Body of pancreas (tissue), 4 donors: ENCODE data around the gene SYMPK. TPM values are rescaled to one million over a fixed set of nuclear protein-coding genes. Genes with fewer than 3 reads are reported as not detected.

Experiments used
- ATAC-seq: fragments of 150-250 bp; one replicate; pipeline ENCODE4 v1.9.1; 2016
- DNase-seq, 4 donors: peaks; one replicate each; pipeline ENCODE4 v3.0.0-alpha.2; 2019
- H3K27ac ChIP-seq, 4 donors: fragments of 200-600 bp; sonication (generic); 1 replicate in 3 of 4; 2 replicates in 1 of 4; pipeline versions ENCODE4 v1.5.1 to v1.6.1; 2016 to 2019; ENCODE audit warnings: mild to moderate bottlenecking in 1 of 4, mixed read lengths in 1 of 4, moderate library complexity in 1 of 4
- H3K27me3 ChIP-seq, 2 donors: fragments of 200-600 bp; sonication (generic); one replicate each; pipeline ENCODE4 v1.6.0; 2016; ENCODE audit warnings: mild to moderate bottlenecking in 1 of 2
- H3K36me3 ChIP-seq, 2 donors: fragments of 200-600 bp; sonication (generic); replicated peaks in 1 of 2; 2 replicates each; pipeline ENCODE4 v1.5.1; 2016; ENCODE audit warnings: low read depth in 2 of 2; ENCODE audit not compliant: insufficient read depth in 1 of 2
- H3K4me1 ChIP-seq: fragments of 200-600 bp; sonication (generic); one replicate; pipeline ENCODE4 v1.6.0; 2016
- H3K4me3 ChIP-seq, 2 donors: fragments of 200-600 bp; sonication (generic); 1 replicate in 1 of 2; 2 replicates in 1 of 2; pipeline ENCODE4 v1.5.1; 2016 to 2019
- H3K9me3 ChIP-seq, 3 donors: fragments of 200-600 bp; sonication (generic); 1 replicate in 2 of 3; 2 replicates in 1 of 3; pipeline ENCODE4 v1.5.1; 2016
- CTCF ChIP-seq, 7 experiments: fragments of 450-650 bp in 4 of 7; fragments of 200-600 bp in 3 of 7; sonication (generic) in 3 of 7; IDR thresholded peaks; one replicate each; pipeline ENCODE4 v1.5.1; 2016 to 2019; ENCODE audit warnings: antibody characterized with exemption in 7 of 7
- POLR2A ChIP-seq, 3 donors: fragments of 450-650 bp; IDR thresholded peaks; one replicate each; pipeline ENCODE4 v1.6.1; 2016; ENCODE audit warnings: antibody characterized with exemption in 3 of 3, mild to moderate bottlenecking in 2 of 3
- WGBS, 2 donors: methylation state at CpG; one replicate each; pipeline ENCODE4 v1.1.5; 2017; 5-methylcytosine and 5-hydroxymethylcytosine counted together
- intact Hi-C: fragments of 100-400 bp; cut with DNase I; formaldehyde crosslinking; loops from one replicate; pipeline ENCODE4 v1.15.1; 2023
- total RNA-seq, 2 donors: library from RNA; depleted of rRNA; stranded (reverse); fragments of >200 nt; gene quantifications; one replicate each; pipeline ENCODE4 v1.1.0, GENCODE V29; 2016

The SYMPK gene
- total RNA-seq, 2 donors from 2014 or later: 23.3 to 32.3 TPM

DNA sequence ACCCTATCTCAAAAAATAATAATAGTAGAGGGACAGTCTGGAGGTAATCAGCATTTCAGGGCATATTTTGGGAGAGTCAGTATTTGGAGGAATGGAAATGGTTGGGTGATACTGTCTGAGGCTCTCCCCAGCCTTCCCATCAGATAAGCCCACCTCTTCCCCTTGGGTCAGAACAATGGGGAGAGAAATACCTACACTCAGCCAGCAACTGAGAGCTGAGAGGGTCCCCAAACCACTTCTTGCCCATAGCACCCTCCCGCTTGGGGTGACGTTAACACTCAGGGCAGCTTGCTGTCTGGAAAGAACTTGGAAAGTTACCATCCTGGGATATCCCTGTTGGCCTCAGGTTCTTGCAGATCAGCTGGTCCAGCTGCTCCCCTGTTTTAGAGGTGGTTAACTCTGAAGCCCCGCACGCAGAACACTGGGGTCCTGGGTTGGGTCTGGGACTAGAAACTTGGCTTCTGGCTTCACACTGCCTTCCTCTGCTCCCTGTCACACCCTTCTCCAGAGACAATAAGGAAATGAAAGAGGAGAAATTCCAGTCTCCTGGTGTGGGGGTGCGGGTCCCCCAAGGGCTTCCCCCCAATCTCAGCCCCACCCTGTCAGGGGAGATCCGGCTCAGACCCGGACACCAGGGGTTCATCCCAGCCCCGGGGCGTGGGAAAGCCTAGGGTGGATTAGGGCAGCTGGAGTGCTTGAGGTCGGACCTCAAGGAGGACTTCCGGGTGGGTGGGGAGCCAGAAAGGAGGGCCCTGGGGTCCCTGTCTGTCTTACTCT, 3.6 kb upstream of the SYMPK start:
- no peaks in the 10 kb centered on the region for H3K27me3 ChIP-seq
- DNase-seq (peak in 2 of 4 donors; percentile 34 to 43), ATAC-seq (no peak)
- H3K36me3 ChIP-seq: no peaks in the 10 kb centered on the region
- H3K4me1 ChIP-seq: peaks cover 52% of the 10 kb centered on the region
- peak overlapping the region; percentile 22 to 89 (median 72) for H3K27ac ChIP-seq
- intact Hi-C loops: no loop called here
- no peaks in the 10 kb centered on the region for H3K9me3 ChIP-seq
- WGBS, 2 donors: 27 to 28% methylated on average over 6 to 11 of the region's 11 CpGs
- no peak for TF ChIP-seq POLR2A (IDR thresholded peaks at IDR 0.05)
- no peak for TF ChIP-seq CTCF (IDR thresholded peaks at IDR 0.05)
- peak overlapping the region; percentile 4 to 58 for H3K4me3 ChIP-seq

DNA sequence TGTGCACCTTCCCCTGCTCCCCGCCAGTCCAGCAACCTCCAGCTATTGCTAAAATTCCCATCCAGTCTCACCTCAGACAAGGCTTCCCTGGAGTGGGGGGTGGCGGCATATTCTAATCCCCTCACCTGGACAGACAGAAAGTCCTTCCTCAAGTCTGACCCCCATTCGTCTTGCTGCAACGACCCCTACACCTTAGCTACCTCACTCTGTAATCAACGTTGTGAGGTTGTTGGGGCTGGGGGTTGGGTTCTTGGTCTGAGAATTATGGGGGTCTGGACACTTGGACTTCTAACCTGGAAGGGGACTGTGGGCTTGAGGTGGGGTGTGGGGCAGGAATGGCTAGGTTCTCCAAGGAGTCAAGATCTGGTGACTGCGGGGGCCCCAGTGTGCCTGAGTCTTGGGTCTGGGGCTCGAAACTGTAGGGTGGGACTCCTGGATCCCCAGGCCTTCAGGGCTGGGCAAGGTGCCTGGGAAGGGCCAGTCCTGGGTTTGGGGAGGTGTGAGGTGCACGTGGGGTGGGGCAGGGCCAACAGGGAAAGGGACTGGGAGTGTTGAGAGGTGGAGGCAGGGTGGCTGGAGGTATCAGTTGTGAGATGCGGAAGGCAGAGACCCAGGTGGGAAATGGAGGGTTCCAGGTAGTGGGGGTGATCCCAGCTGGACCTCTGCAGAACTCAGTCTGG, 2.5 kb upstream of the SYMPK start:
- no peaks in the 10 kb centered on the region for H3K27me3 ChIP-seq
- H3K4me3 ChIP-seq: peak overlapping the region; percentile 38 to 58
- WGBS, 2 donors: 29 to 40% methylated on average over 8 to 9 of the region's 9 CpGs
- H3K4me1 ChIP-seq: peaks cover 57% of the 10 kb centered on the region
- DNase-seq (peak in 3 of 4 donors; percentile 47 to 58 (median 50)), ATAC-seq (no peak)
- H3K36me3 ChIP-seq: no peaks in the 10 kb centered on the region
- peak overlapping the region; percentile 62 to 89 (median 78) for H3K27ac ChIP-seq
- intact Hi-C loops: no loop called here
- TF ChIP-seq POLR2A (IDR thresholded peaks at IDR 0.05): peak in 1 of 3 donors; percentile 24
- TF ChIP-seq CTCF (IDR thresholded peaks at IDR 0.05): no peak
- no peaks in the 10 kb centered on the region for H3K9me3 ChIP-seq

DNA sequence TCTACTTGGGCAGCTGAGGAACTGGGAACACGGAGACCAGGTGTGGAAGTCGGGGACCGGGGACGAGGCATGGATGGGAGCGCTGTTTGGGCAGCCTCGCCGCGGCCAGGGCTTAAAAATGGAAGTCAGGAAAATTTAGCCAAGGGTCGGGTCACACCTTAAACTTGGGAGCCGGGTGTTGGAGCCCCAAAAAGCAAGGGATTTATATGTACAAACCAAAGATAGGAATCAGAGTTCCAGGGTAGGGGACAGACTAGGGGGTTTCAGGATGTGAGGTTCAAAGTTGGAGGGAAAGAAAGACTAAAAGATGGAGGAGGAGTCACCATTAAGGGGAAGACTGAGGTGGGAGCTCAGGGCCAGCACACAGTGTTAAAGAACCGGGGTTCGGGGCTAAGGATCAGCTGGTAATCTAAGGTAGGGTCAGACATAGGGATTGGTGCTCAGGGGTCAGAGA, 1.7 kb upstream of the SYMPK start:
- intact Hi-C loops: no loop called here
- H3K36me3 ChIP-seq: no peaks in the 10 kb centered on the region
- no peak for TF ChIP-seq POLR2A (IDR thresholded peaks at IDR 0.05)
- TF ChIP-seq CTCF (IDR thresholded peaks at IDR 0.05): no peak
- DNase-seq (no peak), ATAC-seq (no peak)
- H3K9me3 ChIP-seq: no peaks in the 10 kb centered on the region
- peak overlapping the region; percentile 62 to 89 (median 78) for H3K27ac ChIP-seq
- 15 to 19% methylated on average over 12 of the region's 12 CpGs for whole genome bisulfite sequencing, 2 donors
- no peaks in the 10 kb centered on the region for H3K27me3 ChIP-seq
- peak overlapping the region; percentile 46 to 58 for H3K4me3 ChIP-seq
- H3K4me1 ChIP-seq: peaks cover 56% of the 10 kb centered on the region

DNA sequence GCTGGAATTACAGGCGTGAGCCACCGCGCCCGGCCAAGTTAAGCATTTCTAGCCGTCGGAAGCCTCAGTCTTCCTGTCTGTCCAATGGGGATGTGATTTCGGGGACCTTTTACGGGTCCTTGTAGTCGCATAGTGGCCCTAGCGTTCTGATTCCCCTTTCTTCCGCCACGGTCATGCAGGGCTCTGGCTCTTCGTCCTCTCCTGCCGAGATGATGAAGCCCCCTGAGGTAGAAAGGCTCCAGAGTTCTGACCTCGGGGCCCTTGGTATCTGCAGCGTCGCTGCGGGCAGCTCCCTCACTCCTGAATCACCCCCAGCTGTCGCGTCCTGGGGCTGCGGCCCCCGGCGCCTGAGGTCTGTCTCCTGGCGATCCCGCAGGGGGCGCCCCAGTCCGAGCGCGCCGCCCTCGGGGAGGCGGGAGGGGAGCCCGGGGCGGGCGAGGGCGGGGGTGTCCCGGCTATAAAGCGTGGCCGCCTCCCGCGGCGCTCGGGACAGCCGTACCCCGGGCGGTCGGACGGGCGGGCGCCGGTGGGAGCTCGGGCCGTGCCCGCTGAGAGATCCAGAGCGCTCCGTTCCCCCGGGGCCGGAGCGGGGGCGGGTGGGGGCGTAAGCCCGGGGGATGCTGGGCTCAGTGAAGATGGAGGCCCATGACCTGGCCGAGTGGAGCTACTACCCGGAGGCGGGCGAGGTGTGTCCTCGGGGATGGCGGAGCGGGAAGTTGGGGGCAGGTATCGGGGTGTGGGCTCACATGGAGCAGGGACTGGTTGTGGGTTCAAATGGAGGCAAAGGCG, 1.1 kb upstream of the SYMPK start, which contains the start of gene FOXA3:
TSS of gene FOXA3 (plus strand) at position 487 of the 789 bp plus-strand sequence. CDS start at position 618, 131 bp downstream.
- H3K4me1 ChIP-seq: peaks cover 53% of the 10 kb centered on the region
- peak within 1 kb of the TSS; percentile 62 to 89 (median 78) for H3K27ac ChIP-seq
- intact Hi-C loops: no loop called here
- H3K4me3 ChIP-seq: peak within 1 kb of the TSS; percentile 46 to 58
- DNase-seq (peak; percentile 75 to 83 (median 82)), ATAC-seq (peak; percentile 76)
- H3K27me3 ChIP-seq: no peaks in the 10 kb centered on the region
- TF ChIP-seq CTCF (IDR thresholded peaks at IDR 0.05): peak; percentile 78 to 98 (median 90)
- peak; percentile 70 to 84 (median 81) for TF ChIP-seq POLR2A (IDR thresholded peaks at IDR 0.05)
- H3K9me3 ChIP-seq: no peaks in the 10 kb centered on the region
- 5 to 9% methylated on average over 16 to 40 of the region's 71 CpGs for WGBS, 2 donors
- H3K36me3 ChIP-seq: no peaks in the 10 kb centered on the region
